ELR (cell line): ENCODE data around the gene MAD2L1BP.
"Not testable (repeated sequence)": the region's sequence is repeated elsewhere in the genome, so short reads cannot be mapped to it uniquely, and the experiment has no call there.

Source experiments
- DNase-seq: peaks from one replicate; pipeline ENCODE4 v3.0.0-alpha.2; 2015; ENCODE audit warnings: low read depth

The MAD2L1BP gene

DNA sequence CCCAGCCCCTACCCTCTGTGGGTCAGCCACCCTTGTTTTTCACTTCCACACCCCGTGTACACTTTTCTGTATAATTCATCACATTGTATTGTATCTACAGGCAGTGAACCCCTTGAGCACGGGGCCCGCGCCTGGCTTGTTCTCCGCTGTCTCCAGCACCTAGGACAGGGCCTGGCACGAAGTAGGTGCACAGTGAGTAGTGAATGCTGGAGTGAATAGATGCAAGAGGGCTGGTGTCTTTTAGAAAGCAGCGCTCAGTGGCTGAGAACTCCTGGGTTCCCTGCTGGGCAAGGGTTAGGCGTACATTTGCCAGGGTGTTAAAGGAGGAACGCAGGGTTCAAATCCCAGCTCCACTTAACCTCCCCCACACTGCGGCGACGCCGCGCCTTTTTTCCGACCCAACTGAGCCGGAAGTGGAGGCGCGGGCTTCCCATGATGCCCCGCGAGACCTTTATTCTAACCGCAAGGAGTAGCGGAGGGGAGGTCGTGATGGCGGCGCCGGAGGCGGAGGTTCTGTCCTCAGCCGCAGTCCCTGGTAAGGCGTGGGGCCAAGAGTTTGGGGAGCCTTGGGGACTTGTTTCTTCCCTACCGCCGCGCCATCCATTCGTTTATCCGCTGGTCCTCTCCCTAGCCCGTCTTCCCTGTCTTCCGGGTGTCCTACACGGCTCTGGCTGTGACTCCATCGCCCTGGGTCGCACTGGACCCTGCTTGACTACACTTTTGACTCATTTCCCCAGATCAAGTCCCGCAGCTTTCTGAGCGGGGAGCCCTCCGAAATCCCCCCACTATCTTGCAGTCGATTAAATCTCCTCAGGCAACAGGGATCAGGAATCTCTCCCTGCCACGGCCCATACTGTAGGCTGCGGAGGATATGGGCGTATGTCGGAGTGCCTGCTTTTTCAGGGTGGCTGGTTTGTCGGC, at the start of gene MAD2L1BP:
TSS of gene MAD2L1BP (plus strand) at position 454 of the 921 bp plus-strand sequence. CDS start at position 490, 36 bp downstream.
- DNase-seq: peak; percentile 85

- DNase-seq: no peak
Observed at GRCh38 chr6:43588194-43588593, 47.4 kb upstream of the MAD2L1BP start.

DNA sequence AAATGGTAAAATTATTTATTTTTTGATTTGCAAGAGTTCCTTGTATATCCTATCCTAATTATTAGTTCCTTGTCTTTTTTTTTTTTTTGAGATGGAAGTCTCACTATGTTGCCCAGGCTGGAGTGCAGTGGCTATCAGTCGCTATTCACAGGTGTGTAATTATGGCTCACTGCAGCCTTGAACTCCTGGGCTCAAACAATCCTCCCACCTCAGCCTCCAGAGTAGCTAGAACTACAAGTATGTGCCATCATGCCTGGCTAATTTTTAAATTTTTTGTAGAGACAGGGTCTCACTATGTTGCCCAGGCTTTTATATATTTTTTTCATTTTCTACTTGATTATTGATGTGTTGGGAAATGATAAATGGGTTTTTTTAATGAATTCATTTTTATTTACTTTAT, 46.1 kb upstream of the MAD2L1BP start:
- not testable (repeated sequence) for DNase-seq

DNA sequence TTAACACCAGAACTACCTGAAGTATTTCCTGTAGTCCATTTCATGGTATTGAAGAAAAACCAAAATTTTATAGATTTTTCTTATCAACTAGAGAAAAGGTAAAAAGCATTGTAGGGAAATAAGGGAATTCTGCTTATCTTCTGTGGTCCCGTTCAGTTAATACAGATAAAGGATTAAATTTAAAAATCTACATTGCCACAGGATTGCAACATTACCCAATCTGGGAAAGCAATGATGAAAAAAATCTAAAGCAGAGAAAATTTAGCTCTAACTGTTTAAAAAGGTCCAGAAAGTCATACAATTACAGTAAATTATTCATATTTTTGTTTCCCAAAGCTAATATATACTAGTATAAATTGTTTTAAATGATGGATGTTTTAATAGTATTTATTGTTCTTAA, 41.7 kb upstream of the MAD2L1BP start:
- DNase-seq: no peak

DNA sequence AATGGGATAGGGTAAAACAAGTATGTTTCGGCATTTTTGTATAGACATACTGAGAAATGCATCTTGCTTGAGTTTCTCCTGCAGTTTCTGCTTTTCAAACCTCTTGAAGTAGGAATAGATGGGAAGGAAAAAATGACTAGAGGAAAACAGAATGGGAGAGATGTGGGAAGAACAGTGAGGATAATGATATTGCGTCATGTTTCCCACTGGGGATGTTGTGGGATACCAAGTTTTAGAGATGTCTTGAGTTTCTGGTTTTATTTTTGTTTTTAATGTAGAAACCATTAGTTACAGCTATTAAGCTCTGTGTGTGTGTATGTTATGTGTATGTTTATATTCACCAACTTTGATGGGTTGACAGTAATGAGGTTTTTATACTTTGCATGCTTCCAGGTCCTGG, 35.0 kb upstream of the MAD2L1BP start:
- DNase-seq: no peak

DNA sequence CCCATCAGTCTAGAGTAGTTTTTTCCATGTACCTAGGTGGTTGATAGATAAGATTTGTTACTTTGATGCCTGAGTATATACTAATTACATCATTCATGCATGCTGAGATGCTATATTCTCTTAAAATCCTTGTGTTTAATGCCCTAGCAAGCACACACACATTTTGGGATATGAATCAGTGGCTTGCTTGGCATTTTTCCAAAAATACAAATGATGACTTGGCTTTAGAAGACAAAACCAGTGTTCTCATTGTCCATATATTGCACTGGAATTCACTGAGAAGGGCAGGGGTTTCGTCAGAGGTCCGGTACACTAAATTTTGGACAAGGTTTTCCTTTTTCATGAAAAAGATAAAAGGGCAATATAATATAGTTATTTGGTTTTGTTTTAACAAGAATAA, 31.5 kb upstream of the MAD2L1BP start:
- DNase-seq: peak; percentile 77

DNA sequence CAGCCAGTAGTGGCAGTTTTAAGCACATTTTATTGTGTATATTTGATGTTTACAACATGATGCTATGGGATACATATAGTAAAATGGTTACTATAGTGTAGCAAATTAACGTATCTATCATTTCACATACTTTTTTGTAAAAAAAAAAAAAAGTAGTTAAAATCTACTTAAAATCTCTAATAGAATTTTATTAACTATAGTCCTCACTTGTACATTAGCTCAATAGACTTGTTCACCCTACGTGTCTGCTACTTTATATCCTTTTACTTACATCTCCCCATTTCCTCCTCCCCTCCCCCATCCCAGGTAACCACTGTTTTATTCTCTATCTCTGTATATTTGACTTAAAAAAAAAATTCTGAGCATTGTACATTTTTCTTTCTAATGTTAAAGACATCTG, 29.6 kb upstream of the MAD2L1BP start:
- DNase-seq: no peak

GRCh38 chr6:43608310-43608763, 27.3 kb upstream of the MAD2L1BP start:
- DNase-seq: peak; percentile 84

GRCh38 chr6:43608807-43609206, 26.8 kb upstream of the MAD2L1BP start:
- DNase-seq: no peak

DNA sequence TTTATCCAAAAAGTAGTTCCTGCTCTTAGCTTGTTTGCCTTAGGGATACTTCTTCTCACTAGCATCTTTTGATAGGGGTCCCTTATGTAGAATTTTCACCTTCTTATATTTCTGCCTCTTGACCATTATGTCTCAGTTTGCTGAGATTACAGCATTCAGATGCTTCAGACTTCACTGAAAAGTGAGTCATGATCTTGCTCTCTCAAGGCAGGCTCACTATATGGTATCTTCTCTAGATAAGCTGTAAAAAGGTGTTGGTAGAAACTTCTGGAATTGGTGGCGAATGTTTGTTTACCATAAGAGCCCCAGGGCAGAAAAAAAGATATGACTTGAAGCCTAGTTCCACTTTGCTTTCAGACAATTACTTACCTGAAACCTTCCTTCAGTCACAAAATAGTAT, 26.2 kb upstream of the MAD2L1BP start:
- DNase-seq: no peak

DNA sequence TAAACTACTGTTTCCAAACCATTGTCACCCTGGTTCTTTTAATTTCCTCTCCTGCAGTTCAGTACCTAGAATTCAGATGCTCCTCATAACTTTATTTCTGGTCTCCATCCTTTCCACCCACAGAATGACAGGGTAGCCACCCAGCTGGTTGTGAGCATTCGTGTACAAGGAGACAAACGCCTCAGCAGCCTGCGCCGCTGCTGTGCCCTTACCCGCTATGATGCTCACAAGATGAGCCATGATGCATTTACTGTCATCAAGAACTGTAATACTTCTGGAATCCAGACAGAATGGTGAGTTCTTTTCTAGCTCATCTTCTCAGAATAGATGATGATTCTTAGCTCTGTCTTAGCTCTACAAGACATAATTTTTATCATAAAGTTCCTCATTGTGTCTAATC, 25.2 kb upstream of the MAD2L1BP start:
- no peak for DNase-seq

DNA sequence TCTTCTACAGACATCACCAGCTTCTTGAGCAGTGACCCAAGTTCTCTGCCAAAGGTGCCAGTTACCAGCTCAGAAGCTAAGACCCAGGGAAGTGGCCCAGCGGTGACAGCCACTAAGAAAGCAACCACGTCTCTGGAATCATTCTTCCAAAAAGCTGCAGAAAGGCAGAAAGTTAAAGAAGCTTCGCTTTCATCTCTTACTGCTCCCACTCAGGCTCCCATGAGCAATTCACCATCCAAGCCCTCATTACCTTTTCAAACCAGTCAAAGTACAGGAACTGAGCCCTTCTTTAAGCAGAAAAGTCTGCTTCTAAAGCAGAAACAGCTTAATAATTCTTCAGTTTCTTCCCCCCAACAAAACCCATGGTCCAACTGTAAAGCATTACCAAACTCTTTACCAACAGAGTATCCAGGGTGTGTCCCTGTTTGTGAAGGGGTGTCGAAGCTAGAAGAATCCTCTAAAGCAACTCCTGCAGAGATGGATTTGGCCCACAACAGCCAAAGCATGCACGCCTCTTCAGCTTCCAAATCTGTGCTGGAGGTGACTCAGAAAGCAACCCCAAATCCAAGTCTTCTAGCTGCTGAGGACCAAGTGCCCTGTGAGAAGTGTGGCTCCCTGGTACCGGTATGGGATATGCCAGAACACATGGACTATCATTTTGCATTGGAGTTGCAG, 21.8 kb upstream of the MAD2L1BP start:
- DNase-seq: no peak

GRCh38 chr6:43614396-43614730, 21.3 kb upstream of the MAD2L1BP start:
- DNase-seq: no peak

GRCh38 chr6:43616725-43617472, 18.7 kb upstream of the MAD2L1BP start:
- DNase-seq: no peak

DNA sequence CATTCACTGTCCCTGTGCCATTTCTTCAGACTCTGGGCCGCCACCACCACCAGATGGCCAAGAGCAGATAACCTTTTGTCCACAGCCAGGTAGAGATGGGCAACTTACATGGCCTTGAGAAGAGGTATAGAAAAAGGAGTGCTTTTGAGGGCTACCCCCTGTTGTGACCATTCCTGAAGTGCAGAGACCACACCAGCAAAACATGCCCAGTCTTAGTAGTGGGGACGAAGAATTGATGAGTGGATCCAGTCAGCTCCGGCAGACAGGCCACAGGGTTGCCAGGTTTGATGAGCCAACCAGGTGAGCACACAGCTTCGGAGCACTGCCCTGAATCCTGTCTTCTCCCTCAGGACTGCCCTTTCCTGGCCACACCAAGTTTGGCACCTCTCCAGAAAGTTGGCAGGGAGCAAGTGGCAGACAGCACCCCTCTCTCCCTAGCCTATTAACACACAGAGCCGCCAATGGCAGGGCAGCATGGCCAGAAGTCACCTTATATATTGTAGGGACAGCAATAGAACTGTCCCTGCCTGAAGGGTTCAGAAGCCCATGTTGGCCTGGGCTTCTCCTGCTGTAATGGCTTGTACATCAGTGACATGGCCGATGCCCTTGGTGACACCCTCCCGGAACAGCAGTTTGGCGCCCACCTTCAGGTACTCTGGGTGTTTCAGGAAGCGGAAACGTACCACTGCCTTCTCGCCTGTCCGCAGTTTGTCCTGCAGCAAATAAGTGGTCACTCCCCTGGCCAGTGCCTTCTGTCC, 14.4 kb upstream of the MAD2L1BP start:
- DNase-seq: no peak

- DNase-seq: no peak
Observed at GRCh38 chr6:43621836-43622180, 13.8 kb upstream of the MAD2L1BP start.

GRCh38 chr6:43622541-43622940, 13.1 kb upstream of the MAD2L1BP start:
- DNase-seq: no peak

GRCh38 chr6:43623880-43624785, 11.5 kb upstream of the MAD2L1BP start:
- no peak for DNase-seq

DNA sequence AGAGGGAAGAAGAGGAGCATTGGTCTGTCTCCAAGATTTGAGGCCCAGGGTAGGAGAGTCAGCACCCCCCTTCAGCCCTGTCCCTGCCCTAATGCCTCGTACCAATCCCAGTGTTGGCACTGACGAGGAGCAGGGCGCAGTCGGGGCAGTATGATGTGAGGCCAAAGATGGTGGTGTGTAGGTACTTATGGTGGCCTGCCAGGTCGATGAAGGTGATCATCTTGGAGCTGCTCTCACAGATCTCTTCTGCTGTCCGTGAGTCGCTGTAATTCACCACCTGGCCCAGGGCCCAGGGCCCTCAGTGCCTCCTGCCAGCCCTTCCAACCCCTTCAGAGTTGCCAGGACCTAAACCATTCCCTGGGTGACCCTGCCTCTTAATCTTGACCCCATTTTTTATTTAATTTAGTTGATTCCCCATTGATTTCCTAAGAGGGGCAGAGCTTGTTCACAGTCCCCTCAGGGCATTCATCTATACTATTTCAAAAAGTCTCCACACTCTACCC, 10.8 kb upstream of the MAD2L1BP start:
- DNase-seq: no peak

DNA sequence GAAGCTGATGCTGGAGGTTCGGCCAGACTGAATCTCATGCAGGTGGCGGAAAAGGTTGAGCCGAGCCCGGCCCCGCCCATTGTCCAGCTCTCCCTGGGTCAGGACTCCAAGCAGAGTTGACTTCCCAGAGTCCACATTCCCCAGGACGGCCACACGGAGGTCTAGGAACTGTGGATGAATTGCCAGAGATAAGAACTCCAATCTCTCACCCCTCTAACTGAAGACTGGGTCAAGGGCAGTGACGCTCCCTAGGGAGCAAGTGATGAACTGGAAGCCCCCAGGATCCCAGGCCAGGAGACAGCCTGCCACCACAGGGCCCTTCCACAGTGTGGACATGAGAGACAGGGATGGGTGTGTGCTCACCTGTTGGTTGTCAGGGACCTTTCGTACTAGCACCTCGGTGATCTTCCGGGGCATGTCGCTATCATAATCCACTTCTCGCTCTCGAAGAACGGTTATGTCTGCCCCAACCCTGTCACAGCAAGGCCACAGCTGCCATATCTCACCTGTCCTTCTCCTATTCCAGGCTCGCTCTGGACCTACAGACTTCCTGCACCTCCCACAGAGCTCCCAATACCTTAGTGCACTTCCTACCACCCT, 10.1 kb upstream of the MAD2L1BP start:
- no peak for DNase-seq
